ENCODE data around the gene COASY.

- no peak for TF ChIP-seq CTCF (IDR thresholded peaks at IDR 0.05; ENCODE audit: insufficient read depth, low read length, poor library complexity, severe bottlenecking)
- no peak for TF ChIP-seq EZH2phosphoT487 (conservative IDR thresholded peaks at IDR 0.05; ENCODE audit: low read length)
Measured at GRCh38 chr17:42579794-42580551, 18.0 kb downstream of the COASY start.
